LHCN-M2 (cell line): ENCODE measurements around the gene ARHGAP10. TPM values are rescaled to one million over a fixed set of nuclear protein-coding genes. Genes with fewer than 3 reads are reported as not detected.
A peak's percentile ranks its signal among the peaks of the same experiment; 100 is the strongest.

Experiments
- DNase-seq: peaks from one replicate; pipeline ENCODE4 v3.0.0-alpha.2; 2012; ENCODE audit warnings: low read depth
- total RNA-seq: library from RNA; depleted of rRNA; stranded (reverse); fragments of >200 nt; gene quantifications from 2 replicates; pipeline ENCODE4 v1.2.3, GENCODE V29; 2014

Gene ARHGAP10
- total RNA-seq, 1 experiment from 2014 or later, result 28.9 TPM

- peak; percentile 84 for DNase-seq
These were observed 294.1 kb downstream of the ARHGAP10 start for GRCh38 chr4:148025981-148026380.

- DNase-seq, result no peak
These were observed 295.3 kb downstream of the ARHGAP10 start for GRCh38 chr4:148027201-148027600.

- DNase-seq, result no peak
These were observed 297.9 kb downstream of the ARHGAP10 start for GRCh38 chr4:148029781-148030180.

GRCh38 chr4:148030193-148030873 is 298.4 kb downstream of the ARHGAP10 start:
- peak; percentile 63 for DNase-seq

GRCh38 chr4:148034813-148035212 is 302.9 kb downstream of the ARHGAP10 start:
- DNase-seq, result no peak

- peak; percentile 12 for DNase-seq
These were observed 309.9 kb downstream of the ARHGAP10 start for GRCh38 chr4:148041606-148042329.

GRCh38 chr4:148044089-148044911 is 312.4 kb downstream of the ARHGAP10 start:
- DNase-seq, result no peak

- peak; percentile 13 for DNase-seq
These were observed 313.0 kb downstream of the ARHGAP10 start for GRCh38 chr4:148044912-148045352.

GRCh38 chr4:148048598-148048997 is 316.7 kb downstream of the ARHGAP10 start:
- no peak for DNase-seq

- no peak for DNase-seq
These were observed 319.5 kb downstream of the ARHGAP10 start for GRCh38 chr4:148051403-148051802.

- DNase-seq, result no peak
These were observed 320.6 kb downstream of the ARHGAP10 start for GRCh38 chr4:148052448-148052847.

GRCh38 chr4:148053298-148054003 is 321.6 kb downstream of the ARHGAP10 start:
- no peak for DNase-seq

GRCh38 chr4:148054275-148054674 is 322.4 kb downstream of the ARHGAP10 start:
- DNase-seq, result peak; percentile 76

GRCh38 chr4:148055844-148056243 is 324.0 kb downstream of the ARHGAP10 start:
- no peak for DNase-seq

- peak; percentile 63 for DNase-seq
These were observed 325.0 kb downstream of the ARHGAP10 start for GRCh38 chr4:148056879-148057278.

GRCh38 chr4:148057516-148057915 is 325.6 kb downstream of the ARHGAP10 start:
- no peak for DNase-seq

GRCh38 chr4:148057984-148058859 is 326.3 kb downstream of the ARHGAP10 start:
- no peak for DNase-seq

- no peak for DNase-seq
These were observed 327.8 kb downstream of the ARHGAP10 start for GRCh38 chr4:148059617-148060180.

GRCh38 chr4:148060264-148061140 is 328.6 kb downstream of the ARHGAP10 start:
- no peak for DNase-seq
